GM12872 (cell line): ENCODE results near the gene CCDC172.

ENCODE experiments used
- CTCF ChIP-seq: IDR thresholded peaks from 3 replicates; pipeline ENCODE4 v1.5.1; 2011; ENCODE audit warnings: low read depth, mild to moderate bottlenecking, low read length, moderate library complexity; ENCODE audit not compliant: insufficient read depth

Gene CCDC172

GRCh38 chr10:116292493-116292892 lies 31.8 kb upstream of the CCDC172 start:
- no peak for TF ChIP-seq CTCF

- TF ChIP-seq CTCF = no peak
These were observed 27.9 kb upstream of the CCDC172 start for GRCh38 chr10:116296291-116296721.

- TF ChIP-seq CTCF = no peak
These were observed 25.7 kb upstream of the CCDC172 start for GRCh38 chr10:116298586-116298985.

- TF ChIP-seq CTCF = no peak
These were observed 23.7 kb upstream of the CCDC172 start for GRCh38 chr10:116300542-116300941.

- TF ChIP-seq CTCF = no peak
These were observed 19.3 kb upstream of the CCDC172 start for GRCh38 chr10:116304923-116305322.

- TF ChIP-seq CTCF = no peak
These were observed 17.4 kb upstream of the CCDC172 start for GRCh38 chr10:116306847-116307246.

- TF ChIP-seq CTCF = no peak
These were observed 16.8 kb upstream of the CCDC172 start for GRCh38 chr10:116307455-116307854.

- no peak for TF ChIP-seq CTCF
These were observed 13.2 kb upstream of the CCDC172 start for GRCh38 chr10:116311016-116311415.
